HUES6 (cell line): ENCODE measurements around the gene COL12A1.

Experiments
- H3K27ac ChIP-seq: 2 replicates; pipeline ENCODE4 v1.7.0; 2013; ENCODE audit warnings: low read depth, mild to moderate bottlenecking, low read length, inconsistent platforms
- H3K27me3 ChIP-seq: 2 replicates; pipeline ENCODE4 v1.6.1; 2013; ENCODE audit warnings: low read length; ENCODE audit not compliant: control insufficient read depth, insufficient read depth
- H3K36me3 ChIP-seq: 2 replicates; pipeline ENCODE4 v1.6.1; 2013; ENCODE audit warnings: low read length; ENCODE audit not compliant: control insufficient read depth, insufficient read depth
- H3K4me1 ChIP-seq: 2 replicates; pipeline ENCODE4 v1.6.1; 2013; ENCODE audit warnings: low read length; ENCODE audit not compliant: control insufficient read depth, insufficient read depth
- H3K4me3 ChIP-seq: 2 replicates; pipeline ENCODE4 v1.5.1; 2013; ENCODE audit warnings: low read depth, low read length
- H3K9ac ChIP-seq: one replicate; pipeline ENCODE4 v1.6.1; 2013; ENCODE audit warnings: mild to moderate bottlenecking, low read length
- H3K9me3 ChIP-seq: 2 replicates; pipeline ENCODE4 v1.6.1; 2013; ENCODE audit warnings: low read depth, low read length; ENCODE audit not compliant: control insufficient read depth, insufficient read depth

The COL12A1 gene

GRCh38 chr6:75135876-75136275 is 70.0 kb downstream of the COL12A1 start:
- no peak overlapping the region for H3K4me3 ChIP-seq
- no peaks in the 10 kb centered on the region for H3K4me1 ChIP-seq
- no peaks in the 10 kb centered on the region for H3K36me3 ChIP-seq
- no peak overlapping the region for H3K9ac ChIP-seq
- H3K27me3 ChIP-seq, result no peaks in the 10 kb centered on the region
- H3K27ac ChIP-seq, result no peak overlapping the region
- H3K9me3 ChIP-seq, result no peaks in the 10 kb centered on the region

- Histone ChIP-seq H3K4me1 (no peaks in the 10 kb centered on the region), H3K9me3 (no peaks in the 10 kb centered on the region), H3K27me3 (no peaks in the 10 kb centered on the region), H3K9ac (no peak overlapping the region), H3K4me3 (no peak overlapping the region), H3K27ac (no peak overlapping the region), H3K36me3 (no peaks in the 10 kb centered on the region)
Measured at GRCh38 chr6:75135450-75135849, 70.4 kb downstream of the COL12A1 start.

GRCh38 chr6:75130784-75131183 is 75.1 kb downstream of the COL12A1 start:
- no peaks in the 10 kb centered on the region for H3K4me1 ChIP-seq
- no peaks in the 10 kb centered on the region for H3K9me3 ChIP-seq
- H3K27ac ChIP-seq, result no peak overlapping the region
- no peaks in the 10 kb centered on the region for H3K36me3 ChIP-seq
- no peaks in the 10 kb centered on the region for H3K27me3 ChIP-seq
- no peak overlapping the region for H3K4me3 ChIP-seq
- H3K9ac ChIP-seq, result no peak overlapping the region

GRCh38 chr6:75128878-75129570 is 76.8 kb downstream of the COL12A1 start:
- H3K9me3 ChIP-seq, result no peaks in the 10 kb centered on the region
- H3K4me1 ChIP-seq, result no peaks in the 10 kb centered on the region
- H3K27me3 ChIP-seq, result no peaks in the 10 kb centered on the region
- no peak overlapping the region for H3K27ac ChIP-seq
- H3K4me3 ChIP-seq, result no peak overlapping the region
- H3K36me3 ChIP-seq, result no peaks in the 10 kb centered on the region
- no peak overlapping the region for H3K9ac ChIP-seq

- no peaks in the 10 kb centered on the region for H3K9me3 ChIP-seq
- H3K4me1 ChIP-seq, result no peaks in the 10 kb centered on the region
- H3K9ac ChIP-seq, result no peak overlapping the region
- no peaks in the 10 kb centered on the region for H3K36me3 ChIP-seq
- H3K27ac ChIP-seq, result no peak overlapping the region
- no peaks in the 10 kb centered on the region for H3K27me3 ChIP-seq
- H3K4me3 ChIP-seq, result no peak overlapping the region
Measured at GRCh38 chr6:75126518-75126917, 79.3 kb downstream of the COL12A1 start.

GRCh38 chr6:75124983-75125382 is 80.9 kb downstream of the COL12A1 start:
- H3K4me1 ChIP-seq, result no peaks in the 10 kb centered on the region
- no peaks in the 10 kb centered on the region for H3K27me3 ChIP-seq
- H3K27ac ChIP-seq, result no peak overlapping the region
- H3K9me3 ChIP-seq, result no peaks in the 10 kb centered on the region
- no peak overlapping the region for H3K9ac ChIP-seq
- no peak overlapping the region for H3K4me3 ChIP-seq
- H3K36me3 ChIP-seq, result no peaks in the 10 kb centered on the region

GRCh38 chr6:75124085-75124484 is 81.8 kb downstream of the COL12A1 start:
- Histone ChIP-seq H3K27ac (no peak overlapping the region), H3K4me1 (no peaks in the 10 kb centered on the region), H3K4me3 (no peak overlapping the region), H3K9me3 (no peaks in the 10 kb centered on the region), H3K36me3 (no peaks in the 10 kb centered on the region), H3K27me3 (no peaks in the 10 kb centered on the region), H3K9ac (no peak overlapping the region)

GRCh38 chr6:75118925-75119515 is 86.8 kb downstream of the COL12A1 start:
- Histone ChIP-seq H3K36me3 (no peaks in the 10 kb centered on the region), H3K9ac (no peak overlapping the region), H3K27me3 (no peaks in the 10 kb centered on the region), H3K9me3 (no peaks in the 10 kb centered on the region), H3K4me1 (0 out of 2 replicates have a peak, but pooled peaks cover 6% of the 10 kb centered on the region), H3K4me3 (no peak overlapping the region), H3K27ac (no peak overlapping the region)

GRCh38 chr6:75117701-75118100 is 88.2 kb downstream of the COL12A1 start:
- no peaks in the 10 kb centered on the region for H3K27me3 ChIP-seq
- no peak overlapping the region for H3K4me3 ChIP-seq
- no peak overlapping the region for H3K27ac ChIP-seq
- H3K9ac ChIP-seq, result no peak overlapping the region
- no peaks in the 10 kb centered on the region for H3K9me3 ChIP-seq
- H3K4me1 ChIP-seq, result 0 out of 2 replicates have a peak, but pooled peaks cover 6% of the 10 kb centered on the region
- H3K36me3 ChIP-seq, result no peaks in the 10 kb centered on the region

- H3K9ac ChIP-seq, result no peak overlapping the region
- no peaks in the 10 kb centered on the region for H3K27me3 ChIP-seq
- H3K4me3 ChIP-seq, result no peak overlapping the region
- no peaks in the 10 kb centered on the region for H3K36me3 ChIP-seq
- no peak overlapping the region for H3K27ac ChIP-seq
- 0 out of 2 replicates have a peak, but pooled peaks cover 6% of the 10 kb centered on the region for H3K4me1 ChIP-seq
- H3K9me3 ChIP-seq, result no peaks in the 10 kb centered on the region
Measured at GRCh38 chr6:75116946-75117345, 88.9 kb downstream of the COL12A1 start.

GRCh38 chr6:75115481-75115880 is 90.4 kb downstream of the COL12A1 start:
- Histone ChIP-seq H3K4me1 (0 out of 2 replicates have a peak, but pooled peaks cover 6% of the 10 kb centered on the region), H3K9ac (no peak overlapping the region), H3K9me3 (no peaks in the 10 kb centered on the region), H3K27ac (no peak overlapping the region), H3K4me3 (no peak overlapping the region), H3K27me3 (no peaks in the 10 kb centered on the region), H3K36me3 (no peaks in the 10 kb centered on the region)
